Right hindlimb (tissue), 1 donor: ENCODE results near the gene DRD5.

ENCODE experiments used
- DNase-seq: peaks from one replicate; pipeline ENCODE4 v3.0.0-alpha.2; 2018

Gene DRD5

GRCh38 chr4:9820343-9820742 is 38.9 kb downstream of the DRD5 start:
- no peak for DNase-seq

GRCh38 chr4:9825049-9825448 is 43.6 kb downstream of the DRD5 start:
- no peak for DNase-seq

- DNase-seq, result no peak
Observed at GRCh38 chr4:9826551-9826950, 45.1 kb downstream of the DRD5 start.

- DNase-seq, result no peak
Observed at GRCh38 chr4:9832640-9833039, 51.2 kb downstream of the DRD5 start.

- DNase-seq, result no peak
Observed at GRCh38 chr4:9833421-9833820, 52.0 kb downstream of the DRD5 start.
